HG03196 (cell line): ENCODE results near the gene KIR3DL3.
"Not testable (repeated sequence)": the region's sequence is repeated elsewhere in the genome, so short reads cannot be mapped to it uniquely, and the experiment has no call there.

Experiments used
- ATAC-seq: cut with Tn5 transposase; IDR thresholded peaks from one replicate; pipeline ENCODE4 v1.9.1; 2021; ENCODE audit not compliant: unreplicated experiment

The KIR3DL3 gene

DNA sequence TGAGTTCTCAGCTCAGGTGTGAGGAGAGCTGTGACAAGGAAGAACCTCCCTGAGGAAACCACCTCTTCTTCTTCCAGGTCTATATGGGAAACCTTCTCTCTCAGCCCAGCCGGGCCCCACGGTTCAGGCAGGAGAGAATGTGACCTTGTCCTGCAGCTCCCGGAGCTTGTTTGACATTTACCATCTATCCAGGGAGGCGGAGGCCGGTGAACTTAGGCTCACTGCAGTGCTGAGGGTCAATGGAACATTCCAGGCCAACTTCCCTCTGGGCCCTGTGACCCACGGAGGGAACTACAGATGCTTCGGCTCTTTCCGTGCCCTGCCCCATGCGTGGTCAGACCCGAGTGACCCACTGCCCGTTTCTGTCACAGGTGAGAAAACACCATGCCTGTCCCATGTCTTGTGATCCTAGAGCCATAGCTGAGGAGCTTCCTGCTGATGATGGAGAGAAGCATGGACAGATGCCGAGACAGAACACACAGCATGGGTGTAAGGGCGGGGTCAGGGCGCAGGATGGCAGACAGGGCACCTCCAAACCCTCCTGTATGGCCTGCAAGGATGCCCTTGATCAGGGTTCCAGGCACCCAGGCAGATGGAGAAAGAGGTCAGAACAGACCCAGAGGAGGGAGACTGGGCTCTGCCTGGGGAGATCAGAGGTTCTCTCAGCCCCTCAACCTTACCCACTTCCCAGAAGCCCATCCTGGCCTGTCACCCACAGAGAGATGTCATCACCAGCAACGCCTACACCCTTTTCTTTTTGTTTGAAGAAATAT, 5.4 kb downstream of the KIR3DL3 start:
- no peak for ATAC-seq

DNA sequence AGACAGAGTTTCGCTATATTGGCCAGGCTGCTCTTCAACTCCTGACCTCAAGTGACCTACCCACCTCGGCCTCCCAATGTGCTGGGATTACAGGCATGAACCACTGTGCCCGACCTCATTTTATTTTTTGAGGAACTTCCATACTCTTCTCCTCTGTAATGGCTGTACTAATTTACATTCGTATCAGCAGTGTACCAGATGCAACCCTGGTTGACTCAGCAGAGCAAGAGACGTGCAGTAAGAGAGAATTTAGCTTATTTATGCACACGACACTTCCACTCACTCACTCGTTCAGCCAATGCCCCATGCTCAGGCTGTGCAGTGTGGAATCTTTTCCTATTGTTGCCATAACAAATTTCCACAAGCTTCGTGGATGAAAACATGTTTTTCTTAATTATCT, 6.9 kb downstream of the KIR3DL3 start:
- ATAC-seq, result no peak

DNA sequence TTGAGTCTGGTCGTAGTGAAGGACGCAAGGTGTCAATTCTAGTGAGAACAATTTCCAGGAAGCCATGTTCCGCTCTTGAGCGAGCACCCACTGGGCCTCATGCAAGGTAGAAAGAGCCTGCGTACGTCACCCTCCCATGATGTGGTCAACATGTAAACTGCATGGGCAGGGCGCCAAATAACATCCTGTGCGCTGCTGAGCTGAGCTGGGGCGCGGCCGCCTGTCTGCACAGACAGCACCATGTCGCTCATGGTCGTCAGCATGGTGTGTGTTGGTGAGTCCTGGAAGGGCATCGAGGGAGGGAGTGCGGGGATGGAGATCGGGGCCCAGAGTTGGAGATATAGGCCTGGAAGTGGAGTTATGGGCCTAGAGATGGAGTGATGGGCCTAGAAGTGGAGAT, 14.1 kb downstream of the KIR3DL3 start, which contains the start of gene KIR2DL3:
Gene KIR2DL3 (plus strand): TSS at position 208 of the 400 bp plus-strand sequence. CDS start 33 bp downstream, at position 241.
- ATAC-seq, result not testable (repeated sequence)

DNA sequence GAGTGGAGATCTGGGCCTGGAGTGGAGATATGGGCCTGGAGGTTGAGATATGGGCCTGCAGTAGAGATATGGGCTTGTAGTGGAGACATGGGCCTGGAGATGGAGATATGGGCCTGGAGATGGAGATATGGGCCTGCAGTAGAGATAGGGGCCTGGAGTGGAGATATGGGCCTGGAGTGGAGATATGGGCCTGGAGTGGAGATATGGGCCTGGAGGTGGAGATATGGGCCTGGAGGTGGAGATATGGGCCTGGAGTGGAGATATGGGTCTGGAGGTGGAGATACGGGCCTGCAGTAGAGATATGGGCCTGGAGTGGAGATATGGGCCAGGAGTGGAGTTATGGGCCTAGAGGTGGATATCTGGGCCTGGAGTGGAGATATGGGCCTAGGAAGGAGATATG, 14.5 kb downstream of the KIR3DL3 start:
- ATAC-seq, result no peak

DNA sequence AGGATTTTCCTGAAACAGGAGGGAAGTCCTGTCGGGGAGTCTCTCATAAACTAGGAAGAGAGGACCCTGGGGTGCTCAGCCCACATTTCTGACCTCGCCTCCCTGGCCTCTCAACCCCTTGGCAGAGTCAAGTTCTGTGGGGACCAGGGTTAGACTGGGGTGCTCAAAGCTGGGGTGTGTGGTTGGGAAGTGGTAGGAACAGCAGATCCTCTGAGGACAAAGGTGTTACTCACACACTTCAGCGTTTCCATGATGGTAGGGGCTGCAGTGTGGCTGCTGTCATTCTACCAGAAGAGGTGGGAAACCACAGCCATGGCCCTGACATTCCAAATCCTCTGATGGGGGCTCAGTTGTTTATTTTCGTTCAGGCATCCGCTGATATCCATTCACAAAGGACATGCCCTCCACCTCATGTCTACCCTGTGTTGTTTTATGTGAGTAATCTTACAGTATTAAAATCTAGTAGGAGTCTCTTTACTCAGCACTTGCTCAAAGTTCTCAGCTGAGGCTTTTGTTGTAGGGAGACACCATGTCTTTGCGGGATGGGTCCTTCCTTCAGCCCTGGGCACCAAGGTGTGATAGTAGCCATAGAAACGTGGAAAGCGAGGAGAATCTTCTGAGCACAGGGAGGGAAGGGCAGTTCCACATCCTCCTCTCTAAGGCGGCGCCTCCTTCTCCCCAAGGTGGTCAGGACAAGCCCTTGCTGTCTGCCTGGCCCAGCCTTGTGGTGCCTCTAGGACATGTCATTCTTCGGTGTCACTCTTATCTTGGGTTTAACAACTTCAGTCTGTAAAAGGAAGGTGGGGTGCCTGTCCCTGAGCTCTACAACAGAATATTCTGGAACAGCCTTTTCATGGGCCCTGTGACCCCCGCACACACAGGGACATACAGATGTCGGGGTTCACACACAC, 15.6 kb downstream of the KIR3DL3 start:
- no peak for ATAC-seq

DNA sequence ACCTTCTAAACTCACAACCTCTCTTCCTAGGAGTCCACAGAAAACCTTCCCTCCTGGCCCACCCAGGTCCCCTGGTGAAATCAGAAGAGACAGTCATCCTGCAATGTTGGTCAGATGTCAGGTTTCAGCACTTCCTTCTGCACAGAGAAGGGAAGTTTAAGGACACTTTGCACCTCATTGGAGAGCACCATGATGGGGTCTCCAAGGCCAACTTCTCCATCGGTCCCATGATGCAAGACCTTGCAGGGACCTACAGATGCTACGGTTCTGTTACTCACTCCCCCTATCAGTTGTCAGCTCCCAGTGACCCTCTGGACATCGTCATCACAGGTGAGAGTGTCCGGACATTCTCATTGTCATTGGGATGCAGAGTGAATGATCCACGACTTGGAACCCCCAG, 17.7 kb downstream of the KIR3DL3 start:
- not testable (repeated sequence) for ATAC-seq

DNA sequence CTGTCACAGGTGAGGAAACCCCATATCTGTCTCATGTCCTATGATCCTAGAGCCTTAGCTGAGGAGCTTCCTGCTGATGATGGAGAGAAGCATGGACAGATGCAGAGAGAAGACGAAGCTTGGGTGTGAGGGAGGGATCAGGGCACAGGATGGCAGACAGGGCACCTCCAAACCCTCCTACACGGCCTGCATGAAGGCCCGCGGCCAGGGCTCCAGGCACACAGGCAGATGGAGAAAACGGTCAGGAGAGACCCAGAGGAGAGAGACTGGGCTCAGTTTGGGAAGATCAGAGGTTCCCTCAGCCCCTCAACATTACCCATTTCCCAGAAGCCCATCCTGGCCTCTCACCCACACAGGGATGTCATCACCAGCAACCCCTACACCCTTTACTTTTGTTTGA, 19.8 kb downstream of the KIR3DL3 start:
- ATAC-seq, result not testable (repeated sequence)

DNA sequence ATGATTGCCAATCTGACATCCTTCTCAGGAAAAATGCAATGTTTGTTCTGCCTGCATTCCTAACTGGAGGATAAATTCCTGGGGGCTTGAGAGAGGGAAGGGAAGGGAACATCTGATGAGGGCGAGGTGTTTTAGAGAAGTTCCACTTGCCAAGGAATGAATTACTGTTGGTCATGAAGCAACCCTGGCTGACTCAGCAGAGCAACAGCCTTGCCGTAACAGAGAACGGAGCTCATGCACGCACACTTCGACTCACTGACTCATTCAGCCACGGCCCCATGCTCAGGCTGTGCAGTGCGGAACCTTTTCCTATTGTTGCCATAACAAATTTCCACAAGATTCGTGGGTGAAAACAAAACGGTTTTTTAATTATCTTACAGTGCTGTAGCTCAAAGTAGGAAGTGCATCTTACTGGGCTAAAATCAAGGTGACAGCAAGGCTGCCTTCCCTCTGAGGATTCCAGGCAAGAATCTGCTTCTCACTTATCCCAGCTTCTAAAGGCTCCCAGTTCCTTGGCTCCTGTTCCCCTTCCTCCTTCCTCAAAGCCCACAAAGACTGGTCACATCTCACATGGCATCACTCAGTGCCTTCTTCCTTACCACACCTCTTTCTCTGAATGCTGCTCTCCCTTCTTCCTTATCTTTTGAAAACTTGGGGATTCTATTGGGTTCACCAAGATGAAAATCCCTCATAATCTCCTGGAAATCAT, 23.5 kb downstream of the KIR3DL3 start:
- ATAC-seq, result not testable (repeated sequence)

DNA sequence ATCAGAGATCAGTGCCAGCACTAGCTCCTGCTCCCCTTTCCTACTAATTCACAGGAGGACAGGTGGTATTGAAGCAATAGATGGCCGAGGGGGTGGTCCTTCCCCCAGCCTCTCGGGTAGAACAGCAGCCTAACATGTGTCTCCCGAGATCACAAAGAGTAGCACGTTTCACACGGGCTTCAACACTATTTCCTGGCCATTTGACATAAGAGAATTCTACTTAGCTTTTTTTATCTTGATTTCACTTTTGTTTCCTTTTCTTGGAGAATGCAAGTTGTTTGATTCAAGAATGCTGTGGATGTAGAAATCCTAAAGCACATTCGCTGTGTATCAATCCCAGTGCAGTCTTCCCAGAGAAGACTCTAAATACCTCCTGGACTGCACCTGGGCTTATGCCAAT, 26.0 kb downstream of the KIR3DL3 start:
- not testable (repeated sequence) for ATAC-seq

DNA sequence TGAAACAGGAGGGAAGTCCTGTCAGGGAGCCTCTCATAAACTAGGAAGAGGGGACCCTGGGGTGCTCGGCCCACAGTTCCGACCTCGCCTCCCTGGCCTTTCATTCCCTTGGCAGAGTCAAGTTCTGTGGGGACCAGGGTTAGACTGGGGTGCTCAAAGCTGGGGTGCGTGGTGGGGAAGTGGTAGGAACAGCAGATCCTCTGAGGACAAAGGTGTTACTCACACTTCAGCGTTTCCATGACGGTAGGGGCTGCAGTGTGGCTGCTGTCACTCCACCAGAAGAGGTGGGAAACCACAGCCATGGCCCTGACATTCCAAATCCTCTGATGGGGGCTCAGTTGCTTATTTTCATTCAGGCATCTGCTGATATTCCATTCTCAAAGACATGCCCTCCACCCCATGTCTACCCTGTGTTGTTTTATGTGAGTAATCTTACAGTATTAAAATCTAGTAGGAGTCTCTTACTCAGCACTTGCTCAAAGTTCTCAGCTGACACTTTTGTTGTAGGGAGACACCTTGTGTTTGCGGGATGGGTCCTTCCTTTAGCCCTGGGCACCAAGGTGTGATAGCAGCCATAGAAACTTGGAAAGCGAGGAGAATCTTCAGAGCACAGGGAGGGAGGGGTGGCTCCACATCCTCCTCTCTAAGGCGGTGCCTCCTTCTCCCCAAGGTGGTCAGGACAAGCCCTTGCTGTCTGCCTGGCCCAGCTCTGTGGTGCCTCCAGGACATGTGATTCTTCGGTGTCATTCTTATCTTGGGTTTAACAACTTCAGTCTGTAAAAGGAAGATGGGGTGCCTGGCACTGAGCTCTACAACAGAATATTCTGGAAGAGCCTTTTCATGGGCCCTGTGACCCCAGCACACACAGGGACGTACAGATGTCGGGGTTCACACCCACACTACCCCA, 32.2 kb downstream of the KIR3DL3 start:
- ATAC-seq, result not testable (repeated sequence)

DNA sequence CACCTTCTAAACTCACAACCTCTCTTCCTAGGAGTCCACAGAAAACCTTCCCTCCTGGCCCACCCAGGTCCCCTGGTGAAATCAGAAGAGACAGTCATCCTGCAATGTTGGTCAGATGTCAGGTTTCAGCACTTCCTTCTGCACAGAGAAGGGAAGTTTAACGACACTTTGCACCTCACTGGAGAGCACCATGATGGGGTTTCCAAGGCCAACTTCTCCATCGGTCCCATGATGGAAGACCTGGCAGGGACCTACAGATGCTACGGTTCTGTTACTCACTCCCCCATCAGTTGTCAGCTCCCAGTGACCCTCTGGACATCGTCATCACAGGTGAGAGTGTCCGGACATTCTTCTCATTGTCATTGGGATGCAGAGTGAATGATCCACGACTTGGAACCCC, 34.3 kb downstream of the KIR3DL3 start:
- not testable (repeated sequence) for ATAC-seq

DNA sequence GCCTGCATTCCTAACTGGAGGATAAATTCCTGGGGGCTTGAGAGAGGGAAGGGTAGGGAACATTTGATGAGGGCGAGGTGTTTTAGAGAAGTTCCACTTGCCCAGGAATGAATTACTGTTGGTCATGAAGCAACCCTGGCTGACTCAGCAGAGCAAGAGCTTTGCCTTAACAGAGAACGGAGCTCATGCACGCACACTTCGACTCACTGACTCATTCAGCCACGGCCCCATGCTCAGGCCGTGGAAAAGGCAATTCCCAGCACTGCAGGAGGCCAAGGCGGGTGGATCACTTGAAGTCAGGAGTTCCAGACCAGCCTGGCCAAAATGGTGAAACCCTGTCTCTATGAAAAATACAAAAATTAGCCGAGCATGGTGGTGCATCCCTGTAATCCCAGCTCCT, 40.0 kb downstream of the KIR3DL3 start:
- ATAC-seq, result not testable (repeated sequence)

DNA sequence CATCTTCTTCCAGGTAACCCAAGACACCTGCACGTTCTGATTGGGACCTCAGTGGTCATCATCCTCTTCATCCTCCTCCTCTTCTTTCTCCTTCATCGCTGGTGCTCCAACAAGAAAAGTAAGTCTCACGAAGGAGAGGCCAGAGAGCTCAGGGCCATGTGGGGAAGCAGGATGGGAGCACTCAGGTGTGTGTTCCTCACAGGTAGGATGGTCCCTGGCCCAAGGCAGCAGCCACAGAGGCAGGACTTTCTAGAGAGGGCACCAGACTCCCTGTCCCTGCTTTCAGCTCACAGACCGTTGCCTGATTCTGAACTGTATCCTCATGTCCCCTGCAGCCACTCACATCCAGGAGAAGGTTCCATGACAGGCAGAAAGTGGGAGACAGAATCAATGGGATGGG, 42.2 kb downstream of the KIR3DL3 start:
- not testable (repeated sequence) for ATAC-seq

DNA sequence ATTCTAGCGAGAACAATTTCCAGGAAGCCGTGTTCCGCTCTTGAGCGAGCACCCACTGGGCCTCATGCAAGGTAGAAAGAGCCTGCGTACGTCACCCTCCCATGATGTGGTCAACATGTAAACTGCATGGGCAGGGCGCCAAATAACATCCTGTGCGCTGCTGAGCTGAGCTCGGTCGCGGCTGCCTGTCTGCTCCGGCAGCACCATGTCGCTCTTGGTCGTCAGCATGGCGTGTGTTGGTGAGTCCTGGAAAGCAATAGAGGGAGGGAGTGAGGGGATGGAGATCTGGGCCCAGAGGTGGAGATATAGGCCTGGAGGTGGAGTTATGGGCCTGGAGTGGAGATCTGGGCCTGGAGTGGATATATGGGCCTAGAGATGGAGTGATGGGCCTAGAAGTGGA, 45.4 kb downstream of the KIR3DL3 start, which contains the start of gene KIR2DL1:
Gene KIR2DL1 (plus strand): TSS at position 148 of the 400 bp plus-strand sequence. CDS start 58 bp downstream, at position 206.
- ATAC-seq, result not testable (repeated sequence)

DNA sequence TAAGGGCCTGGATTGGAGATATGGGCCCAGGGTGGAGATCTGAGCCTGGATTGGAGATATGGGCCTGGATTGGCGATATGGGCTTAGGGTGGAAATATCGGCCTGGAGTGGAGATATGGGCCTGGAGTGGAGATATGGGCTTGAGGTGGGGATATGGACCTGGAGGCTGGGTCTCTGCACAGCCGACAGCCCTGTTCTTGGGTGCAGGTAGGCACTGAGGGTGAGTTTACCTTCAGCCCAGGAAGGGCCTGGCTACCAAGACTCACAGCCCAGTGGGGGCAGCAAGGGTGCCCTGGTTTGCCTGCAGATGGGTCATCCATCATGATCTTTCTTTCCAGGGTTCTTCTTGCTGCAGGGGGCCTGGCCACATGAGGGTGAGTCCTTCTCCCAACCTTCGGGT, 46.3 kb downstream of the KIR3DL3 start:
- not testable (repeated sequence) for ATAC-seq

DNA sequence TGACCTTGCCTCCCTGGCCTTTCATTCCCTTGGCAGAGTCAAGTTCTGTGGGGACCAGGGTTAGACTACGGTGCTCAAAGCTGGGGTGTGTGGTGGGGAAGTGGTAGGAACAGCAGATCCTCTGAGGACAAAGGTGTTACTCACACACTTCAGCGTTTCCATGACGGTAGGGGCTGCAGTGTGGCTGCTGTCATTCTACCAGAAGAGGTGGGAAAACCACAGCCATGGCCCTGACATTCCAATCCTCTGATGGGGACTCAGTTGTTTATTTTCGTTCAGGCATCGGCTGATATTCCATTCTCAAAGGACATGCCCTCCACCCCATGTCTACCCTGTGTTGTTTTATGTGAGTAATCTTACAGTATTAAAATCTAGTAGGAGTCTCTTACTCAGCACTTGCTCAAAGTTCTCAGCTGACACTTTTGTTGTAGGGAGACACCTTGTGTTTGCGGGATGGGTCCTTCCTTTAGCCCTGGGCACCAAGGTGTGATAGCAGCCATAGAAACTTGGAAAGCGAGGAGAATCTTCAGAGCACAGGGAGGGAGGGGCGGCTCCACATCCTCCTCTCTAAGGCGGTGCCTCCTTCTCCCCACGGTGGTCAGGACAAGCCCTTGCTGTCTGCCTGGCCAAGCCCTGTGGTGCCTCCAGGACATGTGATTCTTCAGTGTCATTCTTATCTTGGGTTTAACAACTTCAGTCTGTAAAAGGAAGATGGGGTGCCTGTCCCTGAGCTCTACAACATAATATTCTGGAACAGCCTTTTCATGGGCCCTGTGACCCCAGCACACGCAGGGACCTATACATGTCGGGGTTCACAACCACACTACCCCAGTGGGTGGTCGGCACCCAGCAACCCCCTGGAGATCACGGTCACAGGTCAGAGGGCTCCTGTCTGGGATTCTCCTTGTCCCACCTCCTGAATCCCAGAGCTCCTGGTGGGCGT, 47.0 kb downstream of the KIR3DL3 start:
- ATAC-seq, result not testable (repeated sequence)

DNA sequence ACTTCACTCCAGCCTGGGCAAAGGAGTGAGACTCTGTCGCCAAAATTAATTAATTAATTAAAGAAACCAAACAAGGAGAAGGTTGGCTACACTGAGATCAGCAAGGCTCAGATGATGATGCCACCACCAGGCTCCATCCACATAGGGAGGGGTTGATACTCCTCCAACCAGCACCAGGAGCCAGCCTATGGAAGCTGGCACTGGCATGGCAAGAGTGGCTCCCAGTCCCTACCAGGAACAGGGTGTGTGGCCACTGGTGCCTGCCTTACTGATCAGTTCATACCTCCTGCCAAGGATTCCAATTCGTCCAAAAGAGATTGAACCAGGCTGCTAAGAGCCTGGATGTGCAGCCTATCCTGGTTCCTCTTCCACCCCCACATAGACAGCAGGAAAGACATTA, 48.4 kb downstream of the KIR3DL3 start:
- not testable (repeated sequence) for ATAC-seq

DNA sequence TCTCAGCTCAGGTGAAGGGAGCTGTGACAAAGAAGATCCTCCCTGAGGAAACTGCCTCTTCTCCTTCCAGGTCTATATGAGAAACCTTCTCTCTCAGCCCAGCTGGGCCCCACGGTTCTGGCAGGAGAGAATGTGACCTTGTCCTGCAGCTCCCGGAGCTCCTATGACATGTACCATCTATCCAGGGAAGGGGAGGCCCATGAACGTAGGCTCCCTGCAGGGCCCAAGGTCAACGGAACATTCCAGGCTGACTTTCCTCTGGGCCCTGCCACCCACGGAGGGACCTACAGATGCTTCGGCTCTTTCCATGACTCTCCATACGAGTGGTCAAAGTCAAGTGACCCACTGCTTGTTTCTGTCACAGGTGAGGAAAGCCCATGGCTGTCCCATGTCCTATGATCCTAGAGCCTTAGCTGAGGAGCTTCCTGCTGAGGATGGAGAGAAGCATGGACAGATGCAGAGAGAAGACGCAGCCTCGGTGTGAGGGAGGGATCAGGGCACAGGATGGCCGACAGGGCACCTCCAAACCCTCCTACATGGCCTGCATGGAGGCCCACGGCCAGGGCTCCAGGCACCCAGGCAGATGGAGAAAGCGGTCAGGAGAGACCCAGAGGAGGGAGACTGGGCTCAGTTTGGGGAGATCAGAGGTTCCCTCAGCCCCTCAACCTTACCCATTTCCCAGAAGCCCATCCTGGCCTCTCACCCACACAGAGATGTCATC, 51.0 kb downstream of the KIR3DL3 start:
- ATAC-seq, result not testable (repeated sequence)
